Urinary bladder (tissue), 4 donors: ENCODE results near the gene YOD1. TPM values are rescaled to one million over a fixed set of nuclear protein-coding genes. Genes with fewer than 3 reads are reported as not detected.

ENCODE experiments used
- DNase-seq: peaks from one replicate; pipeline ENCODE4 v3.0.0-alpha.2; 2015; ENCODE audit errors: extremely low spot score
- H3K27ac ChIP-seq: one replicate; pipeline ENCODE4 v1.5.1; 2013; ENCODE audit warnings: low read depth, mild to moderate bottlenecking, moderate library complexity
- H3K36me3 ChIP-seq: one replicate; pipeline ENCODE4 v1.6.1; 2013; ENCODE audit warnings: mild to moderate bottlenecking, moderate library complexity; ENCODE audit not compliant: insufficient read depth
- H3K4me1 ChIP-seq: one replicate; pipeline ENCODE4 v1.6.1; 2013; ENCODE audit warnings: mild to moderate bottlenecking, moderate library complexity; ENCODE audit not compliant: insufficient read depth
- H3K4me3 ChIP-seq: one replicate; pipeline ENCODE4 v1.5.1; 2013; ENCODE audit warnings: low read depth, low read length
- WGBS: extraction: QIAGEN DNeasy Blood & Tissue Kit; methylation state at CpG from one replicate; pipeline ENCODE4 v1.1.7; 2013; 5-methylcytosine and 5-hydroxymethylcytosine counted together
- polyA plus RNA-seq: library from polyadenylated mRNA; stranded (reverse); fragments of 200-250 nt; gene quantifications from one replicate; pipeline ENCODE4 v1.2.3, GENCODE V29; 2013
- total RNA-seq: library from RNA; depleted of rRNA; stranded (reverse); fragments of >200 nt; gene quantifications from one replicate; pipeline ENCODE4 v1.2.3, GENCODE V29; 2014
- donor health status: healthy with polysubstance abuse.
- donor health status: healthy.

The YOD1 gene
- total and polyA plus RNA-seq, 2 donors: 2.8 to 18.1 TPM

DNA sequence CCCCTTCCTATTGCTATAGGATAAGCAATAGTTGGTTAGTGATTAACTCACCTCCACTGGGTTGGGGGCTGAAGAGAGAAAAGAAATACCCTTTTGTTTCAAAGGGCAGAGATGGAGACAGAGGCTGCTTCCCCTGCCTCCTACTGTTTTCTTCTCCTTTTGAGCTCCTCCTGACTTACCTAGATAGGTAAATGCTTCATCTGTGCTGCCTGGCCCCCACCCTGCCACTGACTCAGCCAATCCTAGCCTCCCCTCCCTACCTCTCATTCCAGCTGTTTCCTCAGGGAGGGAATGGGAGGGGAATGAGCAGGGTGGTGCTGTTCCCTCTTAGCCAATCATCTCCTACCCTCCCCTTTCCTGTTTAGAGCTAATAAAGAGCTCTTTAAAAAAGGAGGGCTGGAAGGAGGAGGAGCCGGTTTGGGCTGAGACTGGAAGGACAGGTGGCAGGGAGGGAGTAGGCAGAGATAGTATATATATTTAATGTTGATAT is 18.4 kb downstream of the YOD1 start, which contains the start of gene C1orf116:
Gene C1orf116 (minus strand): TSS at position 229 of the 490 bp plus-strand sequence. CDS start 5,158 bp downstream, outside the sequence.
- WGBS: 8% methylated on average over 1 of the region's 1 CpG
- H3K4me1 ChIP-seq: peaks cover 2% of the 10 kb centered on the region
- no peaks in the 10 kb centered on the region for H3K36me3 ChIP-seq
- DNase-seq: peak; percentile 72
- peak within 1 kb of the TSS; percentile 6 for H3K4me3 ChIP-seq
- peak within 1 kb of the TSS; percentile 62 for H3K27ac ChIP-seq

DNA sequence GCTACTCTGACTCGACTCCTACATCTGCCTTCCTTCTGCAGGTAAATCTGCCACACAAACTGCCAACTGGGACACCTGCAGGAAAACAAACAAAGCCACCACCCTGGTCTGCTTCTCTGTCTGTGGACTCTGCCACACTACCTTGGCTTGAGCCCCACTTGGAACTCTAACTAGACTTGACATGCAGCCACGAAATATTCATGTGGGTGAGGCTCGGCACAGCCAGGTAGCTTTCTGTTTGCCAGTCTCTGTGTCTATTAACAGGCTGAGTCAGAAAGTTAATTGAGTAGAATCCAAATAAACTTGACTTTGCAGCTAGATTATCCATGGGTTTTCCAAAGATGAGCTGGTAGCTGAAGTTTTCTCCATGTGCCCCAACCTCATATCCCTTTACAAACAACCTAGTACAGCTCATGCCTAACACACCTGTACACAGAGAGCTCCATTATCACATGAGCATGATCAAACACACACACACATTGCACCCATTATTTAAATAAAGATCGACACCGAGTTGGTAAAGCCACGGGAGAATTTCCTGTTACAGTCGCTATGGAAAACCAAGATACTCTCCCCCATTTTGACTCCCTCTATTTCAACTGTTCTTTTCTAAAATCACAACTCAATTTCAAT is 19.3 kb downstream of the YOD1 start:
- 73% methylated on average over 7 of the region's 7 CpGs for WGBS
- H3K4me1 ChIP-seq: peaks cover 2% of the 10 kb centered on the region
- H3K36me3 ChIP-seq: no peaks in the 10 kb centered on the region
- peak overlapping the region; percentile 6 for H3K4me3 ChIP-seq
- no peak overlapping the region for H3K27ac ChIP-seq
- no peak for DNase-seq

DNA sequence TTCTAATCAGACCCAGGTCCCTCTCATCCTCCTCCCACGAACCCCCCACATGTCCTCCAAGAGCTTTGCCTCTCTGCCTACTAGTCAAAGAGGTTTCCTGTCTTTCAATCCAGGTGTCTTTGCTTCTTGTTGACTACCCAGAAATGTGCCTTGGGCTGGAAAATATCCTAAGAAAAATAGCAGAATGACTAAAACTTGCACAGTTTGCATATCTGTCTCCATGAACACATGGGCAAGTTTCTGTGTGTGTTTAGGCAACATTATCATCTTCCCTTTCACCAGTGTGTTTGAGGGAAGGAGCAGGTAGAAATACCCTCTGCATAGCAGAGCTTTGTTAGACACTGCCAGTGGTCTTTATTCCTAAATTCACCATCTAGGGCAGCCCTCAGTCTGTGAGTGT is 20.0 kb downstream of the YOD1 start:
- H3K4me3 ChIP-seq: no peak overlapping the region
- H3K27ac ChIP-seq: no peak overlapping the region
- no peak for DNase-seq
- no peaks in the 10 kb centered on the region for H3K36me3 ChIP-seq
- WGBS: 59% methylated on average over 1 of the region's 1 CpG
- H3K4me1 ChIP-seq: peaks cover 2% of the 10 kb centered on the region

DNA sequence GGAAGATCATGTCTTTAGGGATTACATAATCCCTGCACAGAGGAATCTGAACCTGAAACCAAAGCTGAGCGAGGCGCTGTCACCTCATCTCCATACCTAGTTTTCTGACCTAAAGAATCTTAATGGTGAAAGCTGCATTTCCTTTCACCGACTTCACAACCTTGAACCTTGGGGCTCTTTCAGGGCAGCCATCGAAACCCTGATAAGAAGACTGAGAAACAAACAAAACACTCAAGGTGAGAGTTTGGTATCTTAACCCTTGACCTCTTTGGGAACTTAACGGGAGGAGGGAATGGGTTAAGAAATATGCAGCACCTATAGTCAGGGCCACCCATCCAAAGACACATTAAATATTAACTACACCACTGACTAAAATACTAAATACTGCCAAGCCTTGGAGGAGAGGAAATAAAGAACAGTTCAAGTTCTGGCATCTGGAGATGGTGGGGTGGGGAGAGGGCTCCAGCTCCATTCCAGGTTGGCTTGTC is 20.4 kb downstream of the YOD1 start:
- WGBS: 79% methylated on average over 5 of the region's 5 CpGs
- Histone ChIP-seq H3K4me3 (no peak overlapping the region), H3K4me1 (peaks cover 2% of the 10 kb centered on the region), H3K36me3 (no peaks in the 10 kb centered on the region), H3K27ac (no peak overlapping the region)
- no peak for DNase-seq

DNA sequence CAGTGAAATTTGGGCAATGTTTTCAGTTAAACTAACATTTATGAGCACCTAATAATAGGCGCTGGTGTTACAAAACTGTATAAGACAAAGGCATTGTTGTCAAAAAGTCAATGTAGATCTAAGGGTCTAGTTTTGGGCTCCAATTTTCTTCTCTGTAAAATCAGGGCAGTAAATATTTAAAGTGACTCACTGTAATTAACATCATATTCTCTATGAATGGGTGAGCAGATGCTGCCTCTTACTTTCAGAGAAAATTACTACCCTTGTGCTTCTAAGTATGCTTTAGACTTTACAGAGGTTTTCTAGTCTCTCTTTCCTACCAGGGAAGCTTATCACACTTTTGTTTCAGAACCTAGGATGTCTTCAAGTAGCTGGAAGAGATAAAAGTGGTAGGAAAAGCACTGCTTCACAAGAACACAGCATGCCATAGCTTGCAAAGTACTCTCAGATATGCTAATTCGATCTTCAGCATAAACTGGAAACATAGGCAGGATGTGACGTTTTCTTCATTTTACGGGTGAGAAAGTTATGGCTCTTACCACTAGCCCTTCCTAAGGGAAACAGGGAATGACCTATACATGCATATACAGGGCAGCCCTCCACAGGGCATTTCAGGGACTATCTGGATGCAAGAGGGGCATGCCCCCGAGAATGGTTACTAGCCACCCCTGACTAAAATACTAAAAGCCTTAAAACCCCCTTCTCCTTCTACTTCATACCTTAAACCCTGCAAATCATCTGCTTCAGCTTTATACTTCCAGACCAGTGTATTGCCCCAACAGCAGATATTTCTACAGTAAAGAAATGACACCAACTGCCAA is 21.1 kb downstream of the YOD1 start:
- Histone ChIP-seq H3K4me3 (no peak overlapping the region), H3K27ac (peak overlapping the region; percentile 49), H3K4me1 (peaks cover 2% of the 10 kb centered on the region), H3K36me3 (no peaks in the 10 kb centered on the region)
- no peak for DNase-seq
- 69% methylated on average over 5 of the region's 5 CpGs for WGBS

DNA sequence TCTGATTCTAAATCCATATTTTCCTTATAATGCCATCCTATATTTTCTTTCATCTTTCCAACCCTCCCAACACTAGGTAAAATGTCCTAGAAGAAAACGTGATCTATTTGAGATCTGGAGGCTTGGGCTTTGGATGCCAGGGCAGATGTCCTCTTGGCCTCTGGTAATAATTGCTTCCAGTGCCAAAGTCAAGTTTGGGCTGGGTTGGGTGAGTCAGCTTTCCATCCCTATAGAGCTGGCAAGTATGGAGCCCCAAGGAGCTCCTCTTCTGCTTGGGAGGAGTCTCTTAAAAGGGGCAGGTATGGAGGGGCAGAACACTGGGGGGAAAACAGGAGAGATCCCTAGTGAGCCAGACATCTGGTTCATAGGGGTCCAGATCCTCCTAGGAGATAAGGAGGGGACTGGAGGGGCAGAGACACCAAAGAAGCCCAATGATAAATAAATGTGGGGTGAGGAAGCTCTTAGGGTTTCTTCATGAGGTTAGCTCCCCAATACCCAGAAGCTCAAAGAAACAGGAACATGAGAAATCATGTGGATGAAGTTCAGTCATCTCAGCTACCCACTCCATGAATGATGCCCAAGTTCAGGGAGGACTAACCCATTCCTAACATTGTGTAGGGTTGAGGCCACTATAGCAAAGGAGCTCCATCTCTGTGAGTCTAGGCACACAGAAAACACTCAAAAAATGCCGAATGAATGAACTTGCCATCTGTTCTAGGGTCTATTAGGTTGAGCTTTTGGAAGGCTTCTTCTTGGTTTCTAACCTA is 21.9 kb downstream of the YOD1 start:
- no peaks in the 10 kb centered on the region for H3K36me3 ChIP-seq
- H3K4me1 ChIP-seq: peaks cover 2% of the 10 kb centered on the region
- peak overlapping the region; percentile 44 for H3K27ac ChIP-seq
- no peak for DNase-seq
- no peak overlapping the region for H3K4me3 ChIP-seq
- 88% methylated on average over 2 of the region's 2 CpGs for WGBS

DNA sequence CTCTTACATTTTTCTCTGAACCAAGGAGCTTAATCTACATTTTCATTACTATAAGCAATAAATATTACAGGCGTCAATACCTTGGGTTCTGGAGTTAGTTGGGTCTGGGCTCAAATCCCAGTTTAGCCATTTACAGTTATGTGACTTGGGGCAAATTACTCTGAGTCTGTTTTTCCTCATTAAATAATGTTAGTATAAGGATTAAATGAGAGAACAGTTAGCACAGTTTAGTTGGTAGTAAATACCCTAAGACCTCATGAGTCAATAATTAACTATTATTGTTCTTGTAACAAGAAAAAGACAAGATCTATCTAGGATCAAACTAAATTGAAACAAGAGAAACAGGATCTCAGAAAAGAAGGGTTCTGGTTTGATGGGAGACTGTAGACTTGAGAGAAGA is 23.1 kb downstream of the YOD1 start:
- no peak for DNase-seq
- Histone ChIP-seq H3K36me3 (no peaks in the 10 kb centered on the region), H3K4me3 (no peak overlapping the region), H3K4me1 (peaks cover 2% of the 10 kb centered on the region), H3K27ac (peak overlapping the region; percentile 33)
- WGBS: 90% methylated on average over 1 of the region's 1 CpG

DNA sequence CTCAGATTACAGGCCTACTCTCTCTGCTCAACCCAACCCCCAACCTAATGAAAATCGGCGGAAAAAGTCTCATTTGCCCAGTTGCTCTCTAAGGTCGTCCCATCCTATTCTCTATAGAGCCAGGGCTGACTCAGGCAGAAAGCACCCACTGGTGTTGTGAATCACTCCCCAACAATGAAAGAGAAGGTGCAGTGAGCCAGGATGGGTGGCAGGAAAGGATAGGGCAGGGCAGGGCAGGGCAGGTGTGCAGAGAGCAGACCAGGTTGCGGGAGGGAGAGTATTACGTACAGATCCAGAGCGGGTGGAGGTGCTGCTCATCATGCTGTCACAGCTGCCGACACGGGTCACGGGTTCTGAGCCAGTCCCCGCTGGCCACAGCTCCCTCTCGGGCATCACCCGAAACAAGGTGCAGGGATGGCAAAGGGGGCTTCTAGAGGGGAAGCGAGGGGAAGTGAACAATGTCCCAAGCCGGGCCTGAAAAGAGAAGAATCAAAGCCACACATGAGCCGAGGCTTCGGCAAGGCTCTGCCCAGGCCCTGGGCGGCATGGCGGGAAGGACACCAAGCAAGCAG is 23.7 kb downstream of the YOD1 start:
- H3K4me1 ChIP-seq: peaks cover 2% of the 10 kb centered on the region
- 87% methylated on average over 18 of the region's 18 CpGs for WGBS
- no peak for DNase-seq

DNA sequence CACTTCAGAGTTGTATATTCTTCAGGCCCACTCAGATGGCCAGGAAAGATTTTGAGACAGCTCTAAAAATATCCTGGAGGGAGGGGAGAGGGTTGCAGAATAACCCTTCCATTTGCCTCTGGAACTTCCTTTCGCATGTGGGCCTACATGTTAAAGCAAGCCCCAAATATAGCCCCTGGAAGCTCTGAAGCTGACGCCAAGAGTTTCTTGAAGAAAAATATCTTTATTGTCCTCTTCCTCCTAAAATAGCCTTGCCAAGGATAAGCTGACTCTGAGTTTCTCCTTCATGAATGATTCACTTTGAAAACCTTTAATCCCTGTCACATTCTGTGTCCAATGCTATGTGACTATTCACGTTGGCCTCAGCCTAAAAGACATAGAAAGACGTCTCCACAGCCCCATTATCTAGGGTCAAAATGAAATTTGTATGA is 24.9 kb downstream of the YOD1 start:
- no peak for DNase-seq
- 28% methylated on average over 4 of the region's 4 CpGs for WGBS

More for the DNA sequence above, 23.7 kb downstream of the YOD1 start:
- Histone ChIP-seq H3K27ac (peak overlapping the region; percentile 33), H3K36me3 (no peaks in the 10 kb centered on the region), H3K4me3 (no peak overlapping the region)

DNA sequence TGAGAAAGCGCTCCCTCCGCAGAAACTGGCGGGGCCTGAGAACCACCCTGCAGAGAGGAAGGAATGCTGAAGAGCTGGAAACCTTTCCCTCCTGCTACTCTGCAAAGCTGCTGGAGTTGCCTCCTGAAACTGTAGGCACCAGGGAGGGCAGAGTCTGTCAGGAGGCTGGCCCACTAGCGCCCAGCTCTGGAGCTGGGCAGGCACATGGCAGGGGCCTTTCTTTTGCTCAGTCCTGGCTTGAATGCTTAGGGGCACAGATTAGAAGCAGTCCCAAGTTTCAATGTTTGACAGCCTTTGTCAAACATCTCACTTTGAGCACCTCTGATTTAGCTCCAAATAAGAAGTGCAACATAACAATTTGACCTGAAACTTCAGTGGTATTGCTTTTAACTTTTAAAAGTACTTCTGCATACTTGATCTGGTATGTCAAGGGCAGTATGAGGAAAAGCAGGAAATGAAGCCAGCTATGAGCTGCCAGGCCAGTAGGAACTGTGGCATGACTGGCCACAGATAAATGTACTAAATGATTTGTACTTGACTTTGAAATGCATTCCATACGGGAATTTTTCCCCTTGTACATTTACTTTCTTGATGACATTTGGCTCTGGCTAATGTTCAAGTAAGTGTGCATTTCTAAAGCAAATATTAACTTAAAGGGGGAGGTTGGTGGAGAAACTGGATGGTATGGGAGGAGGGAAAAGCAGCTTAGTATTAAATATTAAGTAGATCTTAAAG is 25.7 kb downstream of the YOD1 start:
- DNase-seq: no peak
- Histone ChIP-seq H3K4me1 (peaks cover 2% of the 10 kb centered on the region), H3K27ac (no peak overlapping the region), H3K36me3 (no peaks in the 10 kb centered on the region), H3K4me3 (no peak overlapping the region)
- WGBS: 28% methylated on average over 5 of the region's 5 CpGs

More for the DNA sequence above, 24.9 kb downstream of the YOD1 start:
- H3K4me1 ChIP-seq: peaks cover 2% of the 10 kb centered on the region
- H3K4me3 ChIP-seq: no peak overlapping the region
- H3K27ac ChIP-seq: no peak overlapping the region
- no peaks in the 10 kb centered on the region for H3K36me3 ChIP-seq

DNA sequence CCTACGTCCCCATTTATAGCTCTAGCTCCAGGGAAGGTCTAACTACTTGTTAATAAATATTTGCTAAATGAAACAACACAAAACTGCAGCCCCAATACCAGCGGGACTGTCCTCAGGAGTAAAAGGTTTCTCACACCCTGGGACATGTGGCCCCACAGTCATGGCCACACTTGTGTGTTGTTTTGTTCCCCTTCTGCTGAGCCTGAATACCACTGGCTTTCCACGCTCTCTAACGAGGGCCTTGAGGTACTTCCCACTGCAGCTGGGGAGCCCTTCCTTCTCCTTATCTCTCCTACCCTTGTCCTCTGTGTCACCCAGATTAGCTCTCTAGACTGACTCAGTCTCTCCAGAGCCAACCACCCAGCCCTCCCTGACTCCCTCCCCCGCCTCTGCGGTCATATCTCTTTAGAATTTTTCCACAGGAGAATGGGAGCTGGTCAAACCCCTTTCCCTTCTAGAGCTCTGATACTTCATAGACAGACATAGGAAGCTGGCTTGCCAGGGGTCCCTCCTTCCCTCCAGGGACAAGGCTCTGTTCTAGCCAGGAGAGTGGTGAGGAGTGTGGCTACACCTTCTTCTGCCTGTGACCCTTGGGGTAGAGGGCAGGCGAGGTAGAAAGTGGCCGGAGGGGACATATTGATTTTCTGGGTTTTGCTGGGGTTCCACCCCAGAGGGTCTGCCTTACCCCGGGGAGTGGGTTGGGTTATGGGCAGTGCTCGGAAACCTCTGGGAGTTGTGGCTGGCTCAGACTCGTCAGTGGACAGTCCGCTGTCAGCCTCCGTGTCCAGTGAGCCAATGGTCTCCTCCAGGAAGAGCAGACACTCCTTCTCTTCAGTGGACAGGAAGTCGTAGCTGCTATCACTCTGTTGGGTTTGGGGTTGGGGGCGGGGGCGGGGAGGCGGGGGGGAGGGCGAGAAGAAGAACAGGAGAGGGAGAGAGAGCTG is 26.5 kb downstream of the YOD1 start:
- Histone ChIP-seq H3K4me1 (peaks cover 2% of the 10 kb centered on the region), H3K36me3 (no peaks in the 10 kb centered on the region), H3K27ac (peak overlapping the region; percentile 53), H3K4me3 (no peak overlapping the region)
- WGBS: 53% methylated on average over 18 of the region's 18 CpGs
- DNase-seq: no peak
